Neutrophil (primary cell): ENCODE results near the gene TGM6.

ENCODE experiments used
- H3K27ac ChIP-seq: fragments of 200-600 bp; sonication (generic); 2 replicates; pipeline ENCODE4 v1.5.1; 2016; ENCODE audit warnings: mild to moderate bottlenecking, moderate library complexity
- H3K27me3 ChIP-seq: fragments of 200-600 bp; sonication (generic); 2 replicates; pipeline ENCODE4 v1.6.0; 2016; ENCODE audit warnings: mild to moderate bottlenecking
- H3K36me3 ChIP-seq: fragments of 200-600 bp; sonication (generic); 2 replicates; pipeline ENCODE4 v1.5.1; 2017
- H3K4me1 ChIP-seq, 2 experiments: fragments of 200-600 bp in 1 of 2; sonication (generic) in 1 of 2; 1 replicate in 1 of 2; 2 replicates in 1 of 2; pipeline versions ENCODE4 v1.5.1 to v1.6.1; 2013 to 2016; ENCODE audit warnings: low read depth in 1 of 2, low read length in 1 of 2, mild to moderate bottlenecking in 1 of 2, moderate library complexity in 1 of 2; ENCODE audit not compliant: control insufficient read depth in 1 of 2, insufficient read depth in 1 of 2
- H3K4me3 ChIP-seq, 2 experiments: fragments of 200-600 bp in 1 of 2; sonication (generic) in 1 of 2; 1 replicate in 1 of 2; 2 replicates in 1 of 2; pipeline ENCODE4 v1.5.1; 2013 to 2016; ENCODE audit warnings: low read depth in 1 of 2, low read length in 1 of 2, mild to moderate bottlenecking in 1 of 2, moderate library complexity in 1 of 2
- H3K9me3 ChIP-seq: fragments of 200-600 bp; sonication (generic); 2 replicates; pipeline ENCODE4 v1.5.1; 2016
- TF ChIP-seq, protein P1 (sequence below): fragments of 200-600 bp; sonication (generic); IDR thresholded peaks from 2 replicates; pipeline ENCODE4 v1.5.1; 2016; ENCODE audit warnings: antibody characterized with exemption

The TGM6 gene

DNA sequence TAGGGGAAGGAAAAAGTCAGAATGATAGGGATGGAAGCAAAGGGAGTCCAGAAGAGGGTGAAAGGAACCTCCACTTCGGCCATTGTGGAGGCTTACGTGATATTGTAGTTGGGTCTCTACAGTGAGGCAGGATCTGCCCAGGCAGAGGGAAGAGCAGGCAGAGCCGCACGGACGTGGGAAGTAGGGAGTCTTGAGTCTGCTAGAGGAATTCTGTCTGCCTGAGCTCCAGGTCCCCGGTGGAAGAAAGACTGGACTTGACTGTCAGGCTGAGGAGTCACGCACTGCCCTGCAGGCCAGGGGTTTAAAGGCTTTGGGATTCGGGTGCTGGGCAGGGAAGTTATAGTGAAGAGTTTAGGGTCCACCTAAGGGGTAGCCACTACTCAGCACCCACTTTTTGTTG is 16.4 kb downstream of the TGM6 start:
- no peaks in the 10 kb centered on the region for H3K9me3 ChIP-seq
- H3K4me1 ChIP-seq, result no peaks in the 10 kb centered on the region
- TF ChIP-seq, protein P1, sequence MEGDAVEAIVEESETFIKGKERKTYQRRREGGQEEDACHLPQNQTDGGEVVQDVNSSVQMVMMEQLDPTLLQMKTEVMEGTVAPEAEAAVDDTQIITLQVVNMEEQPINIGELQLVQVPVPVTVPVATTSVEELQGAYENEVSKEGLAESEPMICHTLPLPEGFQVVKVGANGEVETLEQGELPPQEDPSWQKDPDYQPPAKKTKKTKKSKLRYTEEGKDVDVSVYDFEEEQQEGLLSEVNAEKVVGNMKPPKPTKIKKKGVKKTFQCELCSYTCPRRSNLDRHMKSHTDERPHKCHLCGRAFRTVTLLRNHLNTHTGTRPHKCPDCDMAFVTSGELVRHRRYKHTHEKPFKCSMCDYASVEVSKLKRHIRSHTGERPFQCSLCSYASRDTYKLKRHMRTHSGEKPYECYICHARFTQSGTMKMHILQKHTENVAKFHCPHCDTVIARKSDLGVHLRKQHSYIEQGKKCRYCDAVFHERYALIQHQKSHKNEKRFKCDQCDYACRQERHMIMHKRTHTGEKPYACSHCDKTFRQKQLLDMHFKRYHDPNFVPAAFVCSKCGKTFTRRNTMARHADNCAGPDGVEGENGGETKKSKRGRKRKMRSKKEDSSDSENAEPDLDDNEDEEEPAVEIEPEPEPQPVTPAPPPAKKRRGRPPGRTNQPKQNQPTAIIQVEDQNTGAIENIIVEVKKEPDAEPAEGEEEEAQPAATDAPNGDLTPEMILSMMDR, result no peak
- peaks cover 18% of the 10 kb centered on the region for H3K27me3 ChIP-seq
- no peak overlapping the region for H3K4me3 ChIP-seq
- no peaks in the 10 kb centered on the region for H3K36me3 ChIP-seq
- H3K27ac ChIP-seq, result no peak overlapping the region

GRCh38 chr20:2397595-2398145 is 17.0 kb downstream of the TGM6 start:
- TF ChIP-seq, protein P1, result no peak
- H3K27ac ChIP-seq, result no peak overlapping the region
- H3K4me1 ChIP-seq, result no peaks in the 10 kb centered on the region
- H3K4me3 ChIP-seq, result no peak overlapping the region
- peaks cover 17% of the 10 kb centered on the region for H3K27me3 ChIP-seq
- H3K9me3 ChIP-seq, result no peaks in the 10 kb centered on the region
- no peaks in the 10 kb centered on the region for H3K36me3 ChIP-seq

DNA sequence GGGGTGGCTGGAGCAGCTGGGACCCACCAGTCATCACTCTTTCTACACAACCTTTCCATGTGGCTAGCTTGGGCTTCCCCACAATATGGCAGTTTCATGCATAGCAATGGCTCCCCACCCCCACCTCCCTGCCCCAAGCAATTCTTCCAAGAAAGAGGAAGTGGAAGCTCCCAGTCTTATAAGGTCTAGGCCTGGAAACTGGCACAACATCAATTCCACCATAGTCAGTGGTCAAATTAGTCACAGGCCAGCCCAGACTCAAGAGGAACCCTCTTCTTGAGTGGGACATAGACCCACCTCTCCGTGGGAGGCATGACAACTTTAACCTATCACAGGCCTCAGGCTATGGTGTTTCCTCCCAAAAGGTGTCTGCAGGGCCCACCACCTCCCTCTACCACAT is 17.7 kb downstream of the TGM6 start:
- TF ChIP-seq, protein P1, result no peak

DNA sequence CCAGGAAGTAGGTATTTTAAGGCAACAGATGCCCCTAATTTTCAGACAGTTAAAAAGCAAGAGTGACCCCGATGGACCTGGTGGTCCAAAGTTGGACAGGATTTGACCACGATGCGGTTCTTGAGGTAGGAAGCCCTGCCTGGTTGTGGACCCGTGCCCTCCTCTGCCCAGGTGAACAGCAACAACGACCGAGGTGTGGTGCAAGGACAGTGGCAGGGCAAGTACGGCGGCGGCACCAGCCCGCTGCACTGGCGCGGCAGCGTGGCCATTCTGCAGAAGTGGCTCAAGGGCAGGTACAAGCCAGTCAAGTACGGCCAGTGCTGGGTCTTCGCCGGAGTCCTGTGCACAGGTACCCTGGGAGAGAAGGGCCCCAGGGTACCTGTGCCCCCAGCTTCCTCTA is 18.7 kb downstream of the TGM6 start:
- TF ChIP-seq, protein P1, result no peak
- Histone ChIP-seq H3K4me3 (no peak overlapping the region), H3K4me1 (no peaks in the 10 kb centered on the region)

More for the DNA sequence above, 17.7 kb downstream of the TGM6 start:
- H3K4me1 ChIP-seq, result no peaks in the 10 kb centered on the region
- H3K4me3 ChIP-seq, result no peak overlapping the region
- no peaks in the 10 kb centered on the region for H3K9me3 ChIP-seq
- H3K36me3 ChIP-seq, result no peaks in the 10 kb centered on the region
- no peak overlapping the region for H3K27ac ChIP-seq
- H3K27me3 ChIP-seq, result peaks cover 17% of the 10 kb centered on the region

DNA sequence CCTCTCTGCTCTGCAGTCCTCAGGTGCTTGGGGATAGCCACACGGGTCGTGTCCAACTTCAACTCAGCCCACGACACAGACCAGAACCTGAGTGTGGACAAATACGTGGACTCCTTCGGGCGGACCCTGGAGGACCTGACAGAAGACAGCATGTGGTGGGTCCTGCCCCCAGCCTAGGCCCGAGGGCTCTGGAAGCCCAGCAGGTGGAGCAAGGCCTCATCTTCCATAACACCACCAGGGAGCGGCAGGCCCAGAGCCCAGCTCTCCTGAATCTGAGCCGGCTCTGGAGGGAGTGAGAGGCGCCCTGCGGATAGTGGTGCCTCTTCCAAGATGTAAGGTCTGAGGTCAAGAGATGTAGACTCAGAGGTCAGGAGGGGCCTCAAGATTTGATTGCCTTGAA is 19.6 kb downstream of the TGM6 start:
- H3K9me3 ChIP-seq, result no peaks in the 10 kb centered on the region
- H3K27me3 ChIP-seq, result peaks cover 3% of the 10 kb centered on the region
- no peak overlapping the region for H3K4me3 ChIP-seq
- H3K27ac ChIP-seq, result no peak overlapping the region
- H3K36me3 ChIP-seq, result no peaks in the 10 kb centered on the region
- TF ChIP-seq, protein P1, result no peak
- H3K4me1 ChIP-seq, result no peaks in the 10 kb centered on the region

More for the DNA sequence above, 18.7 kb downstream of the TGM6 start:
- peaks cover 8% of the 10 kb centered on the region for H3K27me3 ChIP-seq
- H3K27ac ChIP-seq, result no peak overlapping the region
- H3K36me3 ChIP-seq, result no peaks in the 10 kb centered on the region
- no peaks in the 10 kb centered on the region for H3K9me3 ChIP-seq

- peaks cover 9% of the 10 kb centered on the region for H3K27me3 ChIP-seq
- H3K4me3 ChIP-seq, result no peak overlapping the region
- H3K36me3 ChIP-seq, result no peaks in the 10 kb centered on the region
- H3K4me1 ChIP-seq, result no peaks in the 10 kb centered on the region
- TF ChIP-seq, protein P1, result no peak
- no peak overlapping the region for H3K27ac ChIP-seq
- H3K9me3 ChIP-seq, result no peaks in the 10 kb centered on the region
Measured at GRCh38 chr20:2401527-2401926, 20.8 kb downstream of the TGM6 start.
